Effector memory CD8-positive, alpha-beta T cell (primary cell): ENCODE results near the gene UBAC2.

Experiments
- ATAC-seq: fragments of 150-1000 bp; cut with Tn5 transposase; replicated peaks from 2 replicates; pipeline ENCODE4 v1.10.0; 2021; ENCODE audit warnings: mild to moderate bottlenecking, moderate library complexity
- DNase-seq, 3 experiments: peaks; one replicate each; pipeline ENCODE4 v3.0.0; 2021
- H3K27ac Mint-ChIP-seq, 2 donors: one replicate each; pipeline ENCODE4 v1.8.0; 2022; ENCODE audit warnings: mild to moderate bottlenecking in 2 of 2, mixed read lengths in 2 of 2, moderate library complexity in 2 of 2
- H3K27me3 Mint-ChIP-seq, 2 donors: one replicate each; pipeline ENCODE4 v1.8.0; 2022; ENCODE audit warnings: mixed read lengths in 2 of 2
- H3K36me3 Mint-ChIP-seq: one replicate; pipeline ENCODE4 v1.8.0; 2022; ENCODE audit warnings: mild to moderate bottlenecking, moderate library complexity, mixed read lengths; ENCODE audit not compliant: insufficient read depth
- H3K4me1 Mint-ChIP-seq, 2 donors: one replicate each; pipeline ENCODE4 v1.8.0; 2022; ENCODE audit warnings: low read depth in 2 of 2, mixed read lengths in 2 of 2
- H3K4me3 Mint-ChIP-seq, 2 donors: one replicate each; pipeline ENCODE4 v1.8.0; 2022; ENCODE audit warnings: mild to moderate bottlenecking in 2 of 2, mixed read lengths in 2 of 2, moderate library complexity in 2 of 2
- H3K9me3 Mint-ChIP-seq, 2 donors: one replicate each; pipeline ENCODE4 v1.8.0; 2022; ENCODE audit warnings: mixed read lengths in 2 of 2

Gene UBAC2

DNA sequence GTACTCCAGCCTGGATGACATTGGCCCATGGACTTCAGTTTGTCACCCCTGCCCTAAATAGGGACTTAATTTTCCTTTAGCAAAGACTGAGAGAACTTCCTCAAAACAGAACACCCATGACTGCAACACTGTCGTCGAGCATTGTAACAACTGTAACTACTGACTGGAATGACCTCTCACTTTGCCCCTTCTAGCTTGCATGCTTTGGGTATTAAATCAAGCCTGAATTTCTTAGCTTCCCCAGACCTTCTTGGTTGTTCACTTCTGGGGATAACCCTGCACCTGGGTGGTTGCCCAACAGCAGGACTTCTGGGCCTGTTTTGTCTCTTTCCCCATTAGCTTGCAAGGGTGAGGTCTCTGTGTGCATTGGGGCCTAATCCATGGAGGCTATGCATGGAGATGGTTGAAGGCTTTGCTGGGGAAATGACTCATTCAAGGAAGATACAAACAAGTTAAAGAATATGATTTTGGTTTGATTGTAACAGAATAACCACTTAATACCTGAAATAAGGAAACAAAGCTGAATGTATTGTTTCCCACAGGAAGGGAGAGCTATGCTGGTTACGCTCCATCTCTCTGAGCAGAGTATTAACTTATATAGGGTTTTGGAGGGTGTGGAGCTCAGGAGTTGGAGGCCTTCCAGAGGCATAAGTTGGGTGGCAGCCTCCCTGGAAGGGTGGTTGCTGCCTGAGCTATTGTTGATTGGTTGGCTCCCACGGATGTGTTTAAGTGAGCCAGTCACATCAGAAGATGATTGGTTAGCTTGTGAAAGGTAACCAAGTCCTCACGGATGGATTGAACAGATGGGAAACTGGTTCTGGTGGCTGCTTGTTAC, 34.7 kb upstream of the UBAC2 start:
- no peak for DNase-seq
- Mint-ChIP-seq H3K4me1 (no peaks in the 10 kb centered on the region), H3K36me3 (no peaks in the 10 kb centered on the region)

DNA sequence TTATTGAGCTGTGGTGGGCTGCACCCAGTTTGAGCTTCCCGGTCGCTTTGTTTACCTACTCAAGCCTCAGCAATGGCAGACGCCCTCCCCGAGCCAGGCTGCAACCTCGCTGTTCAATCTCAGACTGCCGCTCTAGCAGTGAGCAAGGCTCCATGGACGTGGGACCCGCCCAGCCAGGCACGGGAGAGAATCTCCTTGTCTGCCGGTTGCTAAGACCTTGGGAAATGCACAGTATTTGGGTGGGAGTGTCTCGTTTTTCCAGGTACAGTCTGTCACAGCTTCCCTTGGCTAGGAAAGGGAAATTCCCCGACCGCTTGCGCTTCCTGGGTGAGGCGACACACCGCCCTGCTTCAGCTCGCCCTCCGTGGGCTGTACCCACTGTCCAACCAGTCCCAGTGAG, 27.7 kb upstream of the UBAC2 start:
- no peak for ATAC-seq
- Mint-ChIP-seq H3K27me3 (peaks cover 0 to 9% of the 10 kb centered on the region in 2 donors), H3K27ac (no peak overlapping the region)

More for the DNA sequence above, 34.7 kb upstream of the UBAC2 start:
- H3K27ac Mint-ChIP-seq: no peak overlapping the region
- no peaks in the 10 kb centered on the region for H3K9me3 Mint-ChIP-seq
- no peak for ATAC-seq
- H3K27me3 Mint-ChIP-seq: peaks cover 0 to 3% of the 10 kb centered on the region in 2 donors
- H3K4me3 Mint-ChIP-seq: no peak overlapping the region

DNA sequence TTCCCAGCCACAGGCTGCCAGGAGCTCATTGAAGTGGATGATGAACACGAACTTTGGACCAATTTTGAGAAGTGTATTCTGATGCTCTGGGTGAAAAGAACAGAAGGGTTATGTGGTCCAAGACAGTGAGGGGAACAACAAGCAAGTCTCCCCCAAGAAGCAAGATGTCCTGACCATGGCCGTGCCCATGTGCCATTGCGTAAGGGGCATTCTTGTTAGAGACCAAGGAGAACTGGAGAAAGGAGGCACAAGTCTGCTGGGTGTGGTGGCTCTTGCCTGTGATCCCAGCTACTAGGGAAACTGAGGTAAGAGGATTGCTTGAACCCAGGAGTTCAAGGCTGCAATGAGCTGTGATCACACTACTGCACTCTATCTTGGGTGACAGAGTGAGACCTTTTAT, 27.0 kb upstream of the UBAC2 start:
- H3K27ac Mint-ChIP-seq: no peak overlapping the region
- H3K4me3 Mint-ChIP-seq: no peak overlapping the region
- H3K36me3 Mint-ChIP-seq: peaks cover 3% of the 10 kb centered on the region

More for the DNA sequence above, 27.7 kb upstream of the UBAC2 start:
- no peaks in the 10 kb centered on the region for H3K9me3 Mint-ChIP-seq
- peaks cover 3% of the 10 kb centered on the region for H3K36me3 Mint-ChIP-seq
- peaks cover 14 to 16% of the 10 kb centered on the region in 2 donors for H3K4me1 Mint-ChIP-seq
- DNase-seq: no peak
- no peak overlapping the region for H3K4me3 Mint-ChIP-seq

DNA sequence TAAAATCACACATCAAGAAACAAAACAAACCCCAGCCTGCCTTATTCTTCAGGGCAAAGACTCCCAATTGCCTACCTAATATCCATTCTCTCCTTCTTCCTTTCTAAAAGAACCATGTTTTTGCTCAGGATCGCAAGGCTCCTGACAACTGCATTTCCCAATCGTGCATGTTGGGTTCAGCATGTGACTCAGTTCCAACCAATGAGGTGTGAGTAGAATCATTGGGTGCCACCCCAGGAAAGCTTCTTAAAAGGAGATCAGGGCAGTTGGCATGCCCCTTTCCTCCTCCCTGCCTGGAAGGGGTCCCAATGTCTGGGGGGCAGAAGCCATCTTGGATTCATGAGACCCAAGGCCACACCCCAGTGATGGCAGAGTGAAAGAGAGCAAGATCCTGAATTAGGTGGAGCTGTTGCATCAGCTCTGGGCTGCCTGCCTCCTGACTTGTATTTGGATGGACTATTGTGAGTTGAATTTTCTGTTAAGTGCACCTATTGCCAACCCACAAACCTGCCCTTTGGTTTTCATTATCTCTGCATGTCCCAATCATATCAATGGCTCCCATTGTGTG, 26.0 kb upstream of the UBAC2 start:
- Mint-ChIP-seq H3K4me1 (peaks cover 30 to 33% of the 10 kb centered on the region in 2 donors), H3K9me3 (no peaks in the 10 kb centered on the region), H3K27ac (no peak overlapping the region), H3K4me3 (no peak overlapping the region), H3K27me3 (peaks cover 0 to 9% of the 10 kb centered on the region in 2 donors), H3K36me3 (peaks cover 3% of the 10 kb centered on the region)
- DNase-seq (no peak), ATAC-seq (no peak)

More for the DNA sequence above, 27.0 kb upstream of the UBAC2 start:
- no peak for ATAC-seq
- Mint-ChIP-seq H3K9me3 (no peaks in the 10 kb centered on the region), H3K4me1 (peaks cover 20 to 23% of the 10 kb centered on the region in 2 donors), H3K27me3 (peaks cover 0 to 9% of the 10 kb centered on the region in 2 donors)
- DNase-seq: no peak

DNA sequence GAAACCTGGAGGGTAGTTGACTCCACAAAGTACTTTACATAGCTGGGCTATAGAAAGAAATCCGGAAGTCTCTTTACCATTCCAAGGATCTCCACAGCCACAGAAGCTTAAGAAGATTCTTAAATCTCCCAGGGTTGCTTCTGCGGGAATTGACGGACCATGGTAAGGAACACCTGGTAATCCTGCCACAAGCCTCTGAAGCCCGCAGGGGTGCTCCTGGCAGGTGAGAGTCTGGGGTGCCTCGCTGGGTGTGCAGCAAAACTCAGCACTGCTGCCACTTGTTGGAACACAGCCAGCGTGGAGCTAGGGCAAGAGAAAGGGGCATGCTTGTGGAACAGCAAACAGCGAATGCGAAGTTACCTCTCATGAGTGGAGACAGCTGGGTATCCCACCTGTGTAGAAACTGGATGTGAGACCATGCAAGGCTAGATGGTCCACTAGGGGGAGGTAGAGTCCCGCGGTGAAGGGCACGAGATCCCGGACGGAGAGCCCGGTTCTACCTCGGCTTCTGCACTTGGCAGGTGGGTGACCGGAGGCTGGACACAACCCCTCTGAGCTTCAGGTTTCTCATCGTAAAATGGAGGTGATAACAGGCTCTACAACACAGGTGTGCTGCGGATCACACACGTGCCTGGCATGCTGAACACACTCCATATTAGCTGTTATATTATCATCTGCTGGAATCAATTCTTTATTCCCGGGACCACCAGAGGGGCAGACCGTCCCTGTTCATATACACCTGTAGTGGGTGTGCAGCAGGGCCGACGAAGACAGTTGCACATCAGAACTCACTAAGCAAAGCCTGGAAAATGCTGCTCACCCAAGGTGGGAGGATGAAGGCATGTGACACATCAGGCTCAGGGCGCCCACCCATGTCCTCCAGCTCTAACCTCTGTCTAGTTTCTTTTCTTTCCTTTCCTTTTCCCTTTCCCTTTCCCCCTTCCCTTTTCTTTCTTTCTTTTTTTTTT, 24.1 kb upstream of the UBAC2 start:
- H3K36me3 Mint-ChIP-seq: peaks cover 7% of the 10 kb centered on the region
- H3K27ac Mint-ChIP-seq: no peak overlapping the region
- DNase-seq: peak; percentile 79 to 84 (median 82)
- no peaks in the 10 kb centered on the region for H3K9me3 Mint-ChIP-seq
- H3K27me3 Mint-ChIP-seq: peaks cover 0 to 9% of the 10 kb centered on the region in 2 donors
- peak; percentile 89 for ATAC-seq
- H3K4me1 Mint-ChIP-seq: peaks cover 35 to 42% of the 10 kb centered on the region in 2 donors
- peak overlapping the region; percentile 68 to 71 for H3K4me3 Mint-ChIP-seq

DNA sequence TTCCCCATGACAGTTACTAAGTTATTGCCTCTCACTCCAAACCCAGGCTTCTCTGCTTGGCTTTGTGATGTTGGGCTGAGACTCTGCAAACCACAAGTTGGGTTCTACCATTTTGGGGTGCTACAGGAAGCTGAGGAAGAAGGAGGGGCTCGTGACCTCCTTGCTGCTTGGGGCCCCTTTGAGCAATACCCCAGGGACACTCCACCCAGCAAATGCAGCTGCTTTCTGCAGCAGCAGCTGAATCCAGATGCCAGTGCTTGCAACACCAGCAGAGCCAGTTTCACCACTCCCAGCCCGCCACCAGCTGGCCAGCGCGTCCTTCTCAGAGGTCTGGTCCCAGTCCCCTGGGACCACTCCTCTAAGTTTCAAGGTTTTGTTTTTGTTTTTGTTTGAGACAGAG, 22.0 kb upstream of the UBAC2 start:
- ATAC-seq (peak; percentile 71), DNase-seq (peak in 2 of 3 experiments; percentile 8 to 11)
- H3K27me3 Mint-ChIP-seq: peaks cover 0 to 9% of the 10 kb centered on the region in 2 donors
- H3K4me1 Mint-ChIP-seq: peaks cover 35 to 38% of the 10 kb centered on the region in 2 donors
- peak overlapping the region; percentile 67 to 88 for H3K27ac Mint-ChIP-seq
- H3K9me3 Mint-ChIP-seq: no peaks in the 10 kb centered on the region
- H3K4me3 Mint-ChIP-seq: peak overlapping the region; percentile 68 to 71
- H3K36me3 Mint-ChIP-seq: peaks cover 7% of the 10 kb centered on the region

DNA sequence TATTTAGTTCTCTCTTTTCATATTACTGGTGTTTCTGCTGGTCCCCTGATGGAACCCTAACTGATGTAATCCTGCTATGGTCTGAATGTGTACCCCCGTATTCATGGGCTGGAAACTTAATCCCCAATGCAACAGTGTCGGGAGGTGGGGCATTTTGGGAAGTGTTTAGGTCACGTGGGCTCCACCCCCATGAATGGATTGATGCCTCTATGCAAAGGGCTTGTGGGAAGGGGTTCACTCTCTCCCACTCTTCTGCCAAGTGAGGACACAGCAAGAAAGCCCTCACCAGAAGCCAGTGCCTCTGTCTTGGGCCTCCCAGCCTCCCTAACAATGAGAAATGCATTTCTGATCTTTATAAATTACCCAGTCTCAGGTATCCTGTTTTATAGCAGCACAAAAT, 21.2 kb upstream of the UBAC2 start:
- ATAC-seq: no peak
- H3K27ac Mint-ChIP-seq: peak overlapping the region in 1 of 2 donors; percentile 88
- peak overlapping the region; percentile 68 to 71 for H3K4me3 Mint-ChIP-seq
- no peaks in the 10 kb centered on the region for H3K9me3 Mint-ChIP-seq
- H3K36me3 Mint-ChIP-seq: peaks cover 7% of the 10 kb centered on the region
- no peak for DNase-seq
- peaks cover 0 to 5% of the 10 kb centered on the region in 2 donors for H3K27me3 Mint-ChIP-seq
- peaks cover 35 to 38% of the 10 kb centered on the region in 2 donors for H3K4me1 Mint-ChIP-seq

DNA sequence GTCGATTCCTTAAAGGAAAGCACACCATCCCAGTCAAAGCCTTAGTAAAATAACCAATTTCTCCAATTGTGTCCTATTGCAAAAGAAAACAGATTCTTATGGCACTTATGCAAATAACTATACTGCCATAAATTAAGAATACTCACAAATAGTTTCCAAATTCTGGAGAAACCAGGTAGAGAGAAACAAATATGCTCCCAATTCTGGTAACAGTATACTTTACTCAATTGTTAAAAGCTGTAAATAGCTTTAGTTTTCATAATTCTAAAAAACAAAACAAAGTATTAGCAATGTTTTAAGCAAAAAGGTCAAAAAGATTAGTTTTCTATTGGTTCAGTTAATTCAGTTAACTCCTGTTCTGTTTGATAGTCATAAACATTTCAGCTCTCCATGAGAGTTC, 18.2 kb upstream of the UBAC2 start:
- Mint-ChIP-seq H3K27me3 (no peaks in the 10 kb centered on the region), H3K36me3 (peaks cover 4% of the 10 kb centered on the region), H3K27ac (no peak overlapping the region), H3K4me3 (no peak overlapping the region), H3K4me1 (peaks cover 26 to 29% of the 10 kb centered on the region in 2 donors), H3K9me3 (no peaks in the 10 kb centered on the region)
- ATAC-seq (no peak), DNase-seq (no peak)

DNA sequence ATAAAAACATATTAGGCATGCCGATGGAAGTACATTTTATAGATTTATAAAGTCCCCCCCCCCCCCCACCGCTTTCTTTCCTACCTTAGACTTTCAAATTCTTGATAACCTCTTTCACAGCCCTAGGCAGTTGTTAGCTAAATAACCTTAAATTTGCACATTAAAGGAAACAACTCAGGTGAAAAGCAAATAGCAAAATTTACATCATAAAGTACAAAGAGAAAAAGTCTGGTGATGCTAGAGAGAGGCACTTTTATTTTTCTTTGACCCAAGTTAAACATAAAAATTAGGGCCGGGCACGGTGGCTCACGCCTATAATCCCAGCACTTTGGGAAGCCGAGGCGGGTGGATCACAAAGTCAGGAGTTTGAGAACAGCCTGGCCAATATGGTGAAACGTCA, 15.0 kb upstream of the UBAC2 start:
- no peaks in the 10 kb centered on the region for H3K9me3 Mint-ChIP-seq
- ATAC-seq: no peak
- H3K27me3 Mint-ChIP-seq: no peaks in the 10 kb centered on the region
- peaks cover 0 to 2% of the 10 kb centered on the region in 2 donors for H3K4me1 Mint-ChIP-seq
- H3K4me3 Mint-ChIP-seq: no peak overlapping the region
- H3K27ac Mint-ChIP-seq: no peak overlapping the region
- peaks cover 4% of the 10 kb centered on the region for H3K36me3 Mint-ChIP-seq
- no peak for DNase-seq

DNA sequence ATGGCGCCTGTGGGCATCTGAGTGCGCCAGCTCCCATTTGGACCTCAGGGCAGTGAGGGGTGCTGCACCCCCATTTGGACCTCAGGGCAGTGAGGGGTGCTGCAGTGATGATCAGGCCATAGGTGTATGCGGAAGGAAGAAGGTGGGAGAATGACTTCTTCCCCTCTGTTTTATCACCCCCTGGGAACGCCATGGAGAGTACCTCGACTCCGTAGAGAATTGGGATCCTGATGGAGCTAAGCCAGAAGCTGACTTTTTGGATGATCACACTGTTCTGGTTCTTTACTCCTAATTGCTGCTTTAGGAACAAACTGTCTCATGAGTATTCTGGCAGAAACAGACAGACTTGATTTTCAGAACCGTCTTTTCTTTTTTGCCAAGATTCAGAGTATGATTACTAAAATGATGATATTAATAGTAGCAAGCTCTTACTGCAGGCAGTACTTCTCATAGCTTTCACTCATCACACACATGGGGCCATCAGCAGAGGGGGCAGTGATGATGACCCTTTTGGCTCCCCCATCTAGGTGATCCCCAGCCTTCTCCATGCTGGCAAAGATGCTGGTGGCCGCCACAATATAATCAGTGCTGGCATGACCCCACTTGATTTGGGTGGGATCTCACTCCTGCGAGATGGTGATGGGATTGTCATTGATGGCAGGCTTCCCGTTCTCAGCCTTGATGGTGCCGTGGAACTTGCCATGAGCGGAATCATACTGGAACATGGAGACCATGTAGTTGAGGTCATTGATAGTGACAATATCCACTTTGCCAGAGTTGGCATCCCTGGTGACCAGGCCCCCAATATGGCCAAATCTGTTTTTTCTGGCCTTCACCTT, 10.3 kb upstream of the UBAC2 start:
- no peaks in the 10 kb centered on the region for H3K9me3 Mint-ChIP-seq
- H3K27me3 Mint-ChIP-seq: no peaks in the 10 kb centered on the region
- peaks cover 0 to 10% of the 10 kb centered on the region in 2 donors for H3K4me1 Mint-ChIP-seq
- H3K4me3 Mint-ChIP-seq: no peak overlapping the region
- H3K27ac Mint-ChIP-seq: no peak overlapping the region
- no peak for DNase-seq
- ATAC-seq: no peak
- H3K36me3 Mint-ChIP-seq: peaks cover 4% of the 10 kb centered on the region

DNA sequence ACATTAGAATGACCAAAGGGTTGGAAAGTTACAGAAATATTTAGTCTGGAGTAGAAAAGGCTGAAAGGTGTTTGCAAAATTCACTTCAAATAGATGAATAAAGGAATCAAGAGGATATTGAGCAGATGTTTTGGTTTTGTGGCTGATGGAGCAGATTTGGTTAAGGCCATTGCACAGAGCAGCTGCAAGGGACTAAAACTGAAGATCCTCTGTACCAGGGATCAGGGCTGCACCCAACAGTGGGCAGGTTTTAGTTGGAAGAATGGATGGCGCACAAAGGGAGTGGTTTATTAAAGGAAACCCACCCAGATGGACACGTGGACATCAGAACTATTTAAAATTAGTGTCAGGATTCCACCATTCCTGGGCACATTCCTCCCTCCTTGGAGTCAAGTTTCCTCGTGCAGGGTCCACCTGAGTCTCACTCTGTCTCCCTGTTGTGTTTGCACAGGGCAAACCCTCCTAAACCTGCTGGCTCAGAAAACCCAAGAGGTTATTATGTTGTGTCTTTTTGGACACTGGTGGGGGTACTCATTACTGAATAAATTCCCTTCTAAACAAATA, 9.2 kb upstream of the UBAC2 start:
- H3K4me1 Mint-ChIP-seq: peaks cover 0 to 10% of the 10 kb centered on the region in 2 donors
- no peaks in the 10 kb centered on the region for H3K9me3 Mint-ChIP-seq
- H3K27me3 Mint-ChIP-seq: no peaks in the 10 kb centered on the region
- no peak overlapping the region for H3K4me3 Mint-ChIP-seq
- DNase-seq (no peak), ATAC-seq (no peak)
- H3K27ac Mint-ChIP-seq: no peak overlapping the region
- peaks cover 4% of the 10 kb centered on the region for H3K36me3 Mint-ChIP-seq

DNA sequence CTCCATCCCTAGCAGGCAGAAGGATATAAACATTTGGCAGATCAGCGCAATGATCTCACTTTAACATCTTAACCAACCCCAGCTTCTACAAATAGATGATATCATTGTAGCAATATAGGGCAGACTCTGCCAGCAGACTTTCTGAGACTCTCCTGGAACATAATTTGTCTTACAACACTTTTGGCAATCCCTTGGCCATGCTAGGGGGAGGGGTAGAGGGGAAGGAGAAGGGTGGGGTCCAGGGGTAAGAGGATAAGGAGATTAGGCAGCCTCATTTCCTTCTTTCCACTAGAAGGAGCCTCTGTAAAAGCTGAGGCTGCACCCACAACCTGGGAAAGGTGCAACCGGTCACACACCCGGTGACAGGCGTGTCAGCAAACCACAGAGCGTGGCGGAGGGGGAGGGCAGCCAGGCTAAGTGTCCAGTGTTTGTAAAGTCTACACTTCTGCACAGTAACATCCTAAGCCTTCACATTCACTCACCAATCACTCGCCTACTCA, 8.7 kb upstream of the UBAC2 start:
- peak overlapping the region in 1 of 2 donors; percentile 53 for H3K27ac Mint-ChIP-seq

More for the DNA sequence above, 8.7 kb upstream of the UBAC2 start:
- no peak for DNase-seq
- Mint-ChIP-seq H3K9me3 (no peaks in the 10 kb centered on the region), H3K27me3 (no peaks in the 10 kb centered on the region), H3K4me3 (no peak overlapping the region), H3K4me1 (peaks cover 0 to 14% of the 10 kb centered on the region in 2 donors), H3K36me3 (peaks cover 4% of the 10 kb centered on the region)
- peak; percentile 25 for ATAC-seq
